ENCODE results near the gene SEC14L3.

DNA sequence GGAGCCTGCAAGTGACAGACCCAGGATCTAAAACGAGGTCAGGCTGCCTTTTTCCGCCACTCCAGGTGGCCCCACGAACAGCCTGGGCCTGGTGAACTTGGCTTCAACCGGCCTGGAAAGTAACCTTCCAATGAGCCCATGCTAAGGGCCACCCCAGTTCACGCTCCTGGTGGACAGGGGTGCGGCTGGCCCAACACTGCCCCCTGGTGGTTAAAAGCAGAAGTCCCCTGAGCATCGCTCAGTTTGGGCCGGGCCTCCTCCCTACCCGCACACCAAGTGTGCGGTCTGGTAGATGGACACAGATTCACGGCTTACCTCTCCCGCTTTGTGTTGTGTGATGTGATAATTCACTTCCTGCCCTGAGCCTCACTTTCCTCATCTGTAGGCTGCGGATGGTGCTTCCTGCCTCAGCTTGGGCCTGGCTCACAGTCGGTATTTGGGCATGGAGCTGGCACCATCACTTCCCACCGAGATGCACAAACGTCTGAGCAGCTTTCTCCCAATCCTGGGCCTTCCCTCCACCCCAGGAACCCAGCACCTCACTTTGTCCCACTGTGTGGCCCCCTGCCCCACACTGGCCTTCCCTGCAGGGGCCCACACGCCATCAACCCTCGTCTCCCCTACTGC lies 13.7 kb upstream of the SEC14L3 start:
- peak; percentile 93 for TF ChIP-seq CTCF (IDR thresholded peaks at IDR 0.05)
- no peak for TF ChIP-seq POLR2AphosphoS5 (IDR thresholded peaks at IDR 0.05; ENCODE audit: low read depth, low read length)
- no peak for TF ChIP-seq TCF7L2 (IDR thresholded peaks at IDR 0.05; ENCODE audit: low read depth, low read length)
- TF ChIP-seq REST (IDR thresholded peaks at IDR 0.05; ENCODE audit: insufficient read depth in 1 of 2, low read depth in 2 of 2, low read length in 1 of 2): no peak
